ENCODE data around the gene DNAAF2.

The DNAAF2 gene

GRCh38 chr14:49640540-49641417 lies 5.7 kb upstream of the DNAAF2 start:
- Mint-ChIP-seq H3K4me1 (ENCODE audit: low read depth in 2 of 2) (peaks cover 30 to 40% of the 10 kb centered on the region in 2 donors), H3K27ac (peak overlapping the region in 1 of 2 donors; percentile 87), H3K27me3 (no peaks in the 10 kb centered on the region), H3K4me3 (no peak overlapping the region), H3K36me3 (ENCODE audit: insufficient read depth) (peaks cover 27% of the 10 kb centered on the region), H3K9me3 (no peaks in the 10 kb centered on the region)
- DNase-seq (no peak), ATAC-seq (replicated peaks) (no peak)

DNA sequence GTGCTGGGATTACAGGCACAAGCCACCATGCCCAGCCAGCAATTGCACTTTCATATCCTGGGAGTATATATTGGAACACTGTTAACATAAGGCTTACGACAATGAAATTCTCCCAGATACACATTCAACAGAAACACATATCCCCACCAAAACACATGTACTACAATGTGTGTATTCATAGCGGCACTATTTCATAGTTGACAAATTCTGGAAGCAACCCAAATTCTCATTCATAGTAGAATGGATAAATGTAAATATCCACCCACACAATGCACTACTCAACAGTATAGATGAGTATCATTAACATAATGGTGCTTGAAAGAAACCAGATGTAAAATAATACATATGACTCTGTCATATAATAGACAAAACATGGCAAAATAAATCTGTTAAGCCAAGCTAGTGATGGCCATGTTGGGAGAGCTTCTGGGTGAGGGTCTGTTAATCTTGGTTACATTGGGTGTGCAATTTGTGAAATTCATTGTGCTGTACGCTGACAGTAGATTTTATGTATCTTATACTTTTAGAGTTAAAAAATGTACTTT lies 2.6 kb upstream of the DNAAF2 start:
- peak overlapping the region; percentile 6 to 99 for H3K27ac Mint-ChIP-seq
- H3K4me1 Mint-ChIP-seq (ENCODE audit: low read depth in 2 of 2): peaks cover 42 to 55% of the 10 kb centered on the region in 2 donors
- H3K27me3 Mint-ChIP-seq: no peaks in the 10 kb centered on the region
- no peak for DNase-seq
- H3K9me3 Mint-ChIP-seq: no peaks in the 10 kb centered on the region
- no peak for ATAC-seq (replicated peaks)
- H3K36me3 Mint-ChIP-seq (ENCODE audit: insufficient read depth): peaks cover 54% of the 10 kb centered on the region
- peak overlapping the region in 1 of 2 donors; percentile 95 for H3K4me3 Mint-ChIP-seq

DNA sequence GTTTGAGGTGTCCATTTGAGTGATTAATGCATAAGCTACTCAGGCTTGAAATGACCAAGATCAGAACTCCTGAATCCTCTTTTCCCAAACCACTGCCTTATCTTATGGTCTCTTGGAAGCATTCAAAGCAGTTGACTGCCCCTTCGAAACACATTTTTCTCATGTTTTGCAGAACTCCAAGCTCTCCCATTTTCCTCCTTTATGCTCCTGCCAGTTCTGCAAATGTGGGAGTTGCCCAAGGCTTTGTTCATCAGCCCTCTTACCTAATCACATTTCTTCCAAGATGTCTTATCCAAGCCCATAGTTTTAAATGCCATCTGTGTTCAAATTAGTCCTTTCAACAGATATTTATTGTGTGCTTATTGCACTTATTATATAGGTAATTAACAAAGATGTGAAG lies 1.8 kb upstream of the DNAAF2 start:
- Mint-ChIP-seq H3K27ac (peak overlapping the region; percentile 6 to 99), H3K36me3 (ENCODE audit: insufficient read depth) (peaks cover 55% of the 10 kb centered on the region), H3K27me3 (no peaks in the 10 kb centered on the region), H3K4me1 (ENCODE audit: low read depth in 2 of 2) (peaks cover 38 to 50% of the 10 kb centered on the region in 2 donors), H3K4me3 (peak overlapping the region in 1 of 2 donors; percentile 95), H3K9me3 (no peaks in the 10 kb centered on the region)
- DNase-seq: no peak
- ATAC-seq (replicated peaks): no peak

DNA sequence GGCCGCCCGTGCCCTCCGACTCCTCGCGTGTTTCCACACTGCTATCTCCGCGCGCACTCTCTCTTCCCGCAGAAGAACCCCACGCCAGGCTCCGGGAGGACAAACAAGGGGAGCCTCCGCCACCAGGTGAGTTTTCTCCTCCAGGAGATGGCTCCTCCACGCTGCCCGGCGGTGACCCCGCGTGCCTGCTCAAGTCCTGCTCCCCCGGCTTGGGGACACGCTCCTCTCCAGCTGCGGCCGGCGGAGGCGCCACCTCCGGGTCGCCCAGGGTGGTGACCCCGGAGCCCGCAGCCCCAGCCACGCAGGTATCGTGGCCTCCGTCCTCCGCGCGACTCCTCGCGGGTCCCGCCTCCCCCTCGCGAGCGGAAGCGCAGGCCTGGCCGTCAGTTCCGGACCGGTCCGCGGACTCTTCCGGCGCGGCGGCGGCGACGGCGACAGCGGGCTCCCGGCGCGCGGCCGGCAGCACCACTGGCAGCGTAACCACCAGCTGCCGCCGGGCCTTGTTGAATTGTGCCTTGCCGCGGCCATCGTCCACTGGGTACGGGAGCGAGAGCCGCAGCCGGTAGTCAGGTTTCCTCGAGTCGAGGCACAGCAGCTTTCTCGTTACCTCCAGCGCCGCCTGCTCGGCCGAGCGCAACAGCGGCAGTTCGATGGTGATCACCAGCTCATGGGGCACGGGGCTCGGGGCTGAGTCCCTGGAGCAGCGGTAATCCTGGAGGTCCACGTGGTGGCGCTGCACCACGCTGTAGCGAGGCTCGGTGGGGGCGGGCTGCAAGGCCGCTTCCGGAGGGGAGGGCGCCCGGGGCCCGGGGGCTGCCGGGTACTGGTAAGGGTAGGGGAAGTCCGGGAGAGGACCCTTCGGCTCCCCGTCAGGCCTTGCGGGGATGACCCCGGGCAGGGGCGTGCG lies 1.2 kb downstream of the DNAAF2 start:
- peak; percentile 75 for ATAC-seq (replicated peaks)
- Mint-ChIP-seq H3K4me3 (peak overlapping the region; percentile 95 to 99), H3K4me1 (ENCODE audit: low read depth in 2 of 2) (peaks cover 34 to 47% of the 10 kb centered on the region in 2 donors)

GRCh38 chr14:49623941-49624839 lies 10.9 kb downstream of the DNAAF2 start:
- Mint-ChIP-seq H3K36me3 (ENCODE audit: insufficient read depth) (peaks cover 55% of the 10 kb centered on the region), H3K9me3 (no peaks in the 10 kb centered on the region), H3K4me3 (peak overlapping the region; percentile 98), H3K4me1 (ENCODE audit: low read depth in 2 of 2) (peaks cover 11 to 28% of the 10 kb centered on the region in 2 donors), H3K27ac (peak overlapping the region; percentile 89 to 100), H3K27me3 (no peaks in the 10 kb centered on the region)
- DNase-seq: peak in 1 of 3 experiments; percentile 9
- peak; percentile 14 for ATAC-seq (replicated peaks)

More for the DNA sequence above, 1.2 kb downstream of the DNAAF2 start:
- peak; percentile 91 to 92 (median 91) for DNase-seq
- Mint-ChIP-seq H3K27ac (peak overlapping the region; percentile 99), H3K27me3 (no peaks in the 10 kb centered on the region), H3K9me3 (no peaks in the 10 kb centered on the region), H3K36me3 (ENCODE audit: insufficient read depth) (peaks cover 53% of the 10 kb centered on the region)

- DNase-seq: no peak
- Mint-ChIP-seq H3K27me3 (no peaks in the 10 kb centered on the region), H3K9me3 (no peaks in the 10 kb centered on the region), H3K27ac (peak overlapping the region; percentile 89 to 100), H3K4me1 (ENCODE audit: low read depth in 2 of 2) (peaks cover 16 to 36% of the 10 kb centered on the region in 2 donors), H3K4me3 (peak overlapping the region; percentile 98), H3K36me3 (ENCODE audit: insufficient read depth) (peaks cover 63% of the 10 kb centered on the region)
- no peak for ATAC-seq (replicated peaks)
These were observed 11.7 kb downstream of the DNAAF2 start for GRCh38 chr14:49623387-49623786.

- H3K4me1 Mint-ChIP-seq (ENCODE audit: low read depth in 2 of 2): peaks cover 22 to 42% of the 10 kb centered on the region in 2 donors
- H3K9me3 Mint-ChIP-seq: no peaks in the 10 kb centered on the region
- ATAC-seq (replicated peaks) (no peak), DNase-seq (no peak)
- peak overlapping the region; percentile 98 for H3K4me3 Mint-ChIP-seq
- H3K36me3 Mint-ChIP-seq (ENCODE audit: insufficient read depth): peaks cover 71% of the 10 kb centered on the region
- H3K27ac Mint-ChIP-seq: peak overlapping the region; percentile 99 to 100
- H3K27me3 Mint-ChIP-seq: no peaks in the 10 kb centered on the region
These were observed 12.9 kb downstream of the DNAAF2 start for GRCh38 chr14:49622022-49622607.

DNA sequence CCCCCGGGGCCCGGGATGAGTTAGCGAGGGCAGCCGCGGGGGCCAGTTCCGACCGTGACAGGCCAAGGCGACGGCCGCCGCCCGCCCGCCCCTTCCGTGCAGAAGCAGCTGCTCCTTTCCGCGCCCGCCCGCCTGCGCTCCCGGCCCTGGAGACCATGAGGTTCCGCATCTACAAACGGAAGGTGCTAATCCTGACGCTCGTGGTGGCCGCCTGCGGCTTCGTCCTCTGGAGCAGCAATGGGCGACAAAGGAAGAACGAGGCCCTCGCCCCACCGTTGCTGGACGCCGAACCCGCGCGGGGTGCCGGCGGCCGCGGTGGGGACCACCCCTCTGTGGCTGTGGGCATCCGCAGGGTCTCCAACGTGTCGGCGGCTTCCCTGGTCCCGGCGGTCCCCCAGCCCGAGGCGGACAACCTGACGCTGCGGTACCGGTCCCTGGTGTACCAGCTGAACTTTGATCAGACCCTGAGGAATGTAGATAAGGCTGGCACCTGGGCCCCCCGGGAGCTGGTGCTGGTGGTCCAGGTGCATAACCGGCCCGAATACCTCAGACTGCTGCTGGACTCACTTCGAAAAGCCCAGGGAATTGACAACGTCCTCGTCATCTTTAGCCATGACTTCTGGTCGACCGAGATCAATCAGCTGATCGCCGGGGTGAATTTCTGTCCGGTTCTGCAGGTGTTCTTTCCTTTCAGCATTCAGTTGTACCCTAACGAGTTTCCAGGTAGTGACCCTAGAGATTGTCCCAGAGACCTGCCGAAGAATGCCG lies 13.7 kb downstream of the DNAAF2 start:
- peak in 1 of 3 experiments; percentile 48 for DNase-seq
- Mint-ChIP-seq H3K9me3 (no peaks in the 10 kb centered on the region), H3K36me3 (ENCODE audit: insufficient read depth) (peaks cover 65% of the 10 kb centered on the region), H3K4me3 (peak overlapping the region; percentile 98), H3K27me3 (no peaks in the 10 kb centered on the region), H3K27ac (peak overlapping the region; percentile 99 to 100), H3K4me1 (ENCODE audit: low read depth in 2 of 2) (peaks cover 22 to 40% of the 10 kb centered on the region in 2 donors)
- ATAC-seq (replicated peaks): peak; percentile 7

DNA sequence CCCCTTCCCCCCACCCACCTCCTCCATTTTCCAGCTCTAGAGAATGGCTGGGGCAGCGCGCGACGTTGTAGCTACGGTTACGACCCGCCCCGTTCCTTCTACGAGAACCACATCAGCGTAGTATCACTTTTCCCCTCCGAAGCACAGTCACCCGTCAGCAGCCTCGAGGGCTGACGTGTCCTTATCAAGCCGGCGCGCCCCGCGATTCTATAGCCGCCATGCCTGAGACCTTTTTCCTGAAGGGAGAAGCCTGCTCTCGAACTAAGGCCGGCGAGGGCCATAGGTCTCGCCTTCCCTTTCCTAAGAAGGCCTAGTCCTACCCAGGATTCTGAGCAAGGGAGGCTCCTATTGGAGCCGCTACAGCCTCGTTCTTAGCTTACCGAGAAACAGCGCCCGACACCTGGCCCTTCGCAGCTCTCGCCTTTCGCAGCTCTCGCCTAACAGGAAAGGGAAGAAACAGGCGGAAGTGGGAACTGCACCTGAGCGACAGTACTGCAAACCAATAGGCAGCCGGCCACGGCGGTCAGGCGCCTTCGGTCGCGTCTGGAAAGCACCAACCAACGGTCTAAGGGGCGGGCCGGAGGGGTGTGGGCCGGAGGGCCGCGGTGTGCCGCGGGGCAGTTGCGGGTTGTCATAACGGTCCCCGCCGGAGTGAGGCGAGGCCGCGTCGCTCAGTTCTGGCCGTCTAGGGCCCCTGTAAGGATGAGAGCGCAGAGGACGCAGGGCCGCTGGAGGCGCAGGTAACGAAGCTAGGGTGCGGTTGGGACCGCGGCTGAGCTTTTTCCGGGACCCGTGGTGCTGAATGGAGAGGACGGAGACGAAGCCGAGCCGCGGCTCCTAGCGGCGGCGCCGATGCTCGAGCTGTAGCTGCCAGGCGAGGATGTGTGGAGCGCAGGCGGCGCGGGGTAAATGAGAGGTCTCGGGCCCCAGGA lies 14.6 kb downstream of the DNAAF2 start, which contains the start of the genes MGAT2 and RPL36AL:
Gene MGAT2 (plus strand): TSS at position 618 of the 932 bp plus-strand sequence. CDS start 470 bp downstream, outside the sequence.
Gene RPL36AL (minus strand): TSS at position 445 of the 932 bp plus-strand sequence. CDS start 1,522 bp downstream, outside the sequence.
- DNase-seq: peak; percentile 89 to 91 (median 91)
- Mint-ChIP-seq H3K9me3 (no peaks in the 10 kb centered on the region), H3K27me3 (no peaks in the 10 kb centered on the region), H3K4me3 (peak within 1 kb of the TSS; percentile 98), H3K4me1 (ENCODE audit: low read depth in 2 of 2) (peaks cover 22 to 40% of the 10 kb centered on the region in 2 donors), H3K36me3 (ENCODE audit: insufficient read depth) (peaks cover 67% of the 10 kb centered on the region), H3K27ac (peak within 1 kb of the TSS; percentile 99 to 100)
- peak; percentile 79 for ATAC-seq (replicated peaks)

- Mint-ChIP-seq H3K27ac (peak overlapping the region; percentile 99 to 100), H3K36me3 (ENCODE audit: insufficient read depth) (peaks cover 63% of the 10 kb centered on the region), H3K4me1 (ENCODE audit: low read depth in 2 of 2) (peaks cover 22 to 40% of the 10 kb centered on the region in 2 donors), H3K27me3 (no peaks in the 10 kb centered on the region), H3K9me3 (no peaks in the 10 kb centered on the region), H3K4me3 (peak overlapping the region; percentile 98)
- no peak for ATAC-seq (replicated peaks)
- no peak for DNase-seq
These were observed 15.3 kb downstream of the DNAAF2 start for GRCh38 chr14:49619730-49620129.
